GM12878 (cell line): ENCODE data around the gene CPD. TPM values are rescaled to one million over a fixed set of nuclear protein-coding genes. Genes with fewer than 3 reads are reported as not detected.

Experiments used
- CHD1 ChIP-seq: IDR thresholded peaks from 2 replicates; pipeline ENCODE4 v1.6.1; 2012; ENCODE audit warnings: low read depth, low read length, improper control_type of control experiment
- ESRRA ChIP-seq: IDR thresholded peaks from 2 replicates; pipeline ENCODE4 v1.6.1; 2012; ENCODE audit warnings: mild to moderate bottlenecking, low read length, improper control_type of control experiment
- ETV6 ChIP-seq, 2 experiments: fragments of 450-650 bp in 1 of 2; IDR thresholded peaks in 1 of 2; conservative IDR thresholded peaks in 1 of 2; 2 replicates each; pipeline ENCODE4 v1.6.1; 2014; ENCODE audit warnings: antibody characterized with exemption in 1 of 2, borderline replicate concordance in 1 of 2, low read depth in 1 of 2, mild to moderate bottlenecking in 1 of 2, moderate library complexity in 1 of 2
- IKZF2 ChIP-seq, 2 experiments: fragments of 450-650 bp; IDR thresholded peaks; 2 replicates each; pipeline ENCODE4 v1.6.1; 2017; ENCODE audit warnings: mild to moderate bottlenecking in 2 of 2, moderate library complexity in 2 of 2
- IRF4 ChIP-seq: IDR thresholded peaks from 2 replicates; pipeline ENCODE4 v1.6.1; 2011; ENCODE audit warnings: low read depth, low read length
- JUNB ChIP-seq: IDR thresholded peaks from 2 replicates; pipeline ENCODE4 v1.6.1; 2016; ENCODE audit warnings: antibody characterized with exemption, mild to moderate bottlenecking
- KDM1A ChIP-seq: fragments of 200-600 bp; sonication (generic); IDR thresholded peaks from 2 replicates; pipeline ENCODE4 v1.6.1; 2016; ENCODE audit warnings: borderline replicate concordance
- MEF2B ChIP-seq: fragments of 450-650 bp; IDR thresholded peaks from 2 replicates; pipeline ENCODE4 v1.6.1; 2018; ENCODE audit warnings: mild to moderate bottlenecking, moderate library complexity; ENCODE audit not compliant: partially characterized antibody, poor library complexity, severe bottlenecking
- NBN ChIP-seq: fragments of 450-650 bp; IDR thresholded peaks from 2 replicates; pipeline ENCODE4 v1.6.1; 2016
- NFIC ChIP-seq: IDR thresholded peaks from 2 replicates; pipeline ENCODE4 v1.6.1; 2012; ENCODE audit warnings: low read depth, mild to moderate bottlenecking, inconsistent platforms, low read length, moderate library complexity
- NKRF ChIP-seq: fragments of 450-650 bp; conservative IDR thresholded peaks from 2 replicates; pipeline ENCODE4 v1.6.1; 2017; ENCODE audit warnings: mild to moderate bottlenecking, moderate library complexity
- NR2C1 ChIP-seq: fragments of 450-650 bp; IDR thresholded peaks from 2 replicates; pipeline ENCODE4 v1.6.1; 2017; ENCODE audit warnings: antibody characterized with exemption, mild to moderate bottlenecking, moderate library complexity
- PKNOX1 ChIP-seq: fragments of 450-650 bp; IDR thresholded peaks from 2 replicates; pipeline ENCODE4 v1.6.1; 2016; ENCODE audit warnings: mild to moderate bottlenecking
- RAD51 ChIP-seq: fragments of 450-650 bp; IDR thresholded peaks from 2 replicates; pipeline ENCODE4 v1.6.1; 2016; ENCODE audit warnings: moderate library complexity, mild to moderate bottlenecking, inconsistent platforms
- REST ChIP-seq: IDR thresholded peaks from 2 replicates; pipeline ENCODE4 v1.6.1; 2012; ENCODE audit warnings: mild to moderate bottlenecking, low read depth, low read length
- SMAD1 ChIP-seq: fragments of 450-650 bp; IDR thresholded peaks from 2 replicates; pipeline ENCODE4 v1.6.1; 2018; ENCODE audit warnings: mild to moderate bottlenecking, low read depth; ENCODE audit not compliant: partially characterized antibody
- SMARCA5 ChIP-seq: fragments of 450-650 bp; IDR thresholded peaks from 2 replicates; pipeline ENCODE4 v1.6.1; 2017; ENCODE audit warnings: mild to moderate bottlenecking
- polyA plus RNA-seq, 11 experiments: library from polyadenylated mRNA; depleted of rRNA in 4 of 11; unstranded in 6 of 11; stranded (reverse) in 5 of 11; fragments of >200 nt; fragmentation: Nextera tagmentation in 4 of 11; fragmentation: Illumina TruSeq in 1 of 11; extraction: Ambion mirVana in 4 of 11; extraction: Trizol in 1 of 11; gene quantifications; 1 replicate in 1 of 11; 2 replicates in 10 of 11; pipeline versions ENCODE4 v1.2.1 to v1.2.3, GENCODE V29; 2011 to 2016; ENCODE audit warnings: inconsistent platforms in 2 of 11, missing spikeins in 2 of 11, low read depth in 1 of 11
- total RNA-seq, 4 experiments: library from RNA; depleted of rRNA in 3 of 4; stranded (reverse); fragments of >200 nt in 3 of 4; fragmentation: Illumina TruSeq in 1 of 4; extraction: Trizol in 1 of 4; gene quantifications; 2 replicates each; pipeline versions ENCODE4 v1.2.1 to v1.2.3, GENCODE V29; 2013 to 2021

The CPD gene
- total and polyA plus RNA-seq, 10 of the 15 experiments (the other 5 are each of a cell fraction or from before 2014, with no cell fraction given): 3.5 to 24.2 (median 15.7) TPM

GRCh38 chr17:30332057-30332542 lies 46.6 kb upstream of the CPD start (continued):
- TF ChIP-seq REST: no peak
- TF ChIP-seq RAD51: no peak
- TF ChIP-seq IKZF2 (IDR thresholded peaks at IDR 0.05): peak; percentile 67 to 75; a peak in 3 of 4 replicates
- TF ChIP-seq CHD1: no peak
- no peak for TF ChIP-seq IRF4
- TF ChIP-seq ESRRA: no peak
- no peak for TF ChIP-seq NR2C1
- TF ChIP-seq MEF2B: peak; percentile 84
- peak; percentile 47; the same call in 1 of the 2 replicates for TF ChIP-seq NFIC
- TF ChIP-seq ETV6 (conservative IDR thresholded peaks at IDR 0.05 in 1 of 2, IDR thresholded peaks at IDR 0.05 in 1 of 2; ENCODE audit: borderline replicate concordance in 1 of 2, low read depth in 1 of 2): peak in 1 of 2 experiments; percentile 49; a peak in 1 of 4 replicates
- TF ChIP-seq NBN: 0 out of 2 replicates have a peak, but pooled peaks have one; percentile 56
- no peak for TF ChIP-seq SMARCA5
- TF ChIP-seq KDM1A: no peak
- TF ChIP-seq PKNOX1: 0 out of 2 replicates have a peak, but pooled peaks have one; percentile 33
- no peak for TF ChIP-seq SMAD1
- TF ChIP-seq NKRF: no peak
- TF ChIP-seq JUNB: peak; percentile 45; the same call in 1 of the 2 replicates
